Measurements from ENCODE around the gene HSPB9.
"Not testable (repeated sequence)": the region's sequence is repeated elsewhere in the genome, so short reads cannot be mapped to it uniquely, and the experiment has no call there.

The HSPB9 gene

GRCh38 chr17:42120161-42120769 is 2.3 kb upstream of the HSPB9 start:
- DNase-seq, result no peak

DNA sequence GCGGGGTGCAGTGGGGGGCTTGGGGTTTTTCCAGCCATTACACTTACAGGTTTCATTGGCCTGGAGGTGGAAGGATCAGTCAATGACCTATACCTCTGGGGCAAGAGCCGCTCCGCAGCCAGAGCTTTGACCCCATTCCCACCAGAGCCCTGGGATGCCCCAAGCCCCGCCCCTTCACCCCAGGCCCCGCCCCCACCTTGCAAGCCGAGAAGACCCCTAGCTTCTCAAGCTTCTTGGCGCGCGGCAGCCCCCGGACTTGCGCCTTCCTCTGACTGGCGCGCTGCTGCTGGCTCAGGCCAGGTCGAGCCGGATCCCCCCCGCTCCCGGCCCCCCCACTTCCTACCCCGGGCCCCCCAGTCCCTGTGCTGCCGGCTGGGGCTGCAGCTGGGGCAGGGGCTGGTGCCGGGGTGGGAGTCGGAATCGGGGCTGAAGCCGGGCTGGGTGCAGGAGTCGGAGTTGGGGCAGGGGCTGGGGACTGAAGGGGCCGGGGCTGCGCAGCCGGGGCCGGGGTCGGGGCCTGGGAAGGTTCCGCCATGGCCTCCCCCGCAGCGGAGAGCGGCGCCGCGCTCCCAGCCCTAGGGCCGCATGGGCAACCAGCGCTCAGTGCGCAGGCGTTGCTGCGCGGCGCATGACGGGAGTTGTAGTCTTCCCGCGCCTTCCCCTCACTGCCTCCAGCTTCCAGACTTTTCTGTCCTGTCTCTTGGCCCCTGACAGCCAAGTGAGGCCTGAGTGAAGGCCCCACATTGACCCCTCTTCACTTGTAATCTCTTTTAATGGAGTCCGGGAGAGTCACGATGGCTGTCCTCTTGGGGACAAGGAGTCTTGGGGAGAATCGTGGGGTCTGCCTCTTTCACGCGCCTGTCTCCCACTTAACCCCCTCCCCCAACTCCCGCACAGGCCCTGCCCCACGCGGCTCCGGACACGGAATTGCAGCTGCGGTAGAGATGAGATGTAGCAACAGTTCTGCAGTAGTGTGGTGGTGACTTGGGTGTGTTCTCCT is 1.5 kb upstream of the HSPB9 start, which contains the start of gene KAT2A:
Gene KAT2A, minus strand, starts transcription at position 598 of the 1,000 bp plus-strand sequence. Its CDS starts 63 bp downstream, at position 535.
- DNase-seq, result peak; percentile 67

DNA sequence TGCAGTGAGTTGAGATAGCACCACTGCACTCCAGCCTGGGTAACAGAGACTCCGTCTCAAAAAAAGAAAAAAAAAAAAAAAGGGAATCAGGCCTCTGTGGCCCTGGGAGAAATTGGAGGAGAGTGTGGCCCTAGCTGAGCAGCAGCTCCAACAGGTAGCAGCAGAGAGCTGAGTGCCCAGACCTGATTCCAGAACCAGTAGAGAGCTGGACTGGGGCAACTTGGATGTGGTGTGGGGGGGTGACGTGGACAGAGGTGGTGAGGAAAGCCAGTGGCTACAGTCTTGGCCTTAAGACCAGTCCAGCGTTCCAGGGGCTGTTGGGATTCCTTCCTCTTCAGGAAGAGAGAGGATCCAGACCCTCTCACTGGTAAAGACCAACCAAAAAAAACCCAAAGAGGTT is 1.7 kb downstream of the HSPB9 start:
- DNase-seq, result no peak

DNA sequence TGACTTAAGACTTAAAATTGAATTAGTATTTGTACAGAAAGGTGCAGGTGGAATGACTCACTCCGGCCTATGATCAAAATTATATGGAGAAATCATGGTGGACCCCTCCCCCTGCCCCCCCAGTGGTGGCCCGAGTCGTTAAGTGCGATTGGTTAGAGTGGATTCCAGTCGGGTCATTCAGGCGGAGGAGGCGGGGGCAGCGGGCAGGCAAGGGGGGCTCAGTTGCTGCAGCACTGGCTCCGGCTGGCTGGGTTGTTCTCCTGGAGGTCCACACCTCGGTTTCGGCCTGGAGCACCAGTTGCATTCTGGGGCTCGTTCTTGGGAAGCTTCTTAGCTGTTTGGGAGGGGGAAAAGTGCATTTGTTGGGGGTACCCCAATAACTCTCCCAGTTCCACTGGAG is 3.0 kb downstream of the HSPB9 start:
- DNase-seq, result no peak

DNA sequence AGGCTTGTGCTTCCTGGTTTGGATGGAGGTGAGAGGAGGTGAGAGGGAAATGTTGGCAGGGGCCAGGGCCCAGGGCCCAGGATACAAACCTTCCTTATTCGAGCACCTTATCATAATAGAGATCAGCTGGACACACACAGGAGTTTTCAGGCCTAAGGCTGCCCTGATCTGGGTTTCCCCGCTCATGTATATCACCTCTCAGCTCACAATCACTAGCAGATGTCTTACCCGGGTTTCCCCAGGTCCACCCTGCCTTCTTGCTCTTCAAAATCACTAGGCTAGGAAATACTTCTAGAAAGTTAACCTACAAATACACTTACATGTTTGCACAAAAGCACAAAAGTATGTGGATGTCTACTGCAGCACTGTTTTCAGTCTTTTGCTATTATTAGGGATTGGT is 4.2 kb downstream of the HSPB9 start:
- no peak for DNase-seq

DNA sequence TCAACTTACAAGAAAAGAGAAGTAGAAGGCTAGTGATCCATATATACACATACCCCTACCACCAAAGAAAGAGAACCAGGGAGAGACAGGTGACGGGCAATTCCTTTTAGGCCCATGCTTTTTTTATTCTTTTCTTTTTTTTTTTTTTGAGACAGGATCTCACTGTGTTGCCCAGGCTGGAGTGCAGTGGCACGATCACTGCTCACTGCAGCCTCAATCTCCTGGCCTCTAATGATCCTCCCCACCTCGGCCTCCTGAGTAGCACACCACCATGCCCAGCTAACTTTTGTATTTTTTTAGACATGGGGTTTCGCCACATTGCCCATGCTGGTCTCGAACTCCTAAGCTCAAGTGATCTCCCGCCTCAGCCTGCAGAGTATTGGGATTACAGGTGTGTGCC is 4.8 kb downstream of the HSPB9 start:
- no peak for DNase-seq

- no peak for DNase-seq
Observed at GRCh38 chr17:42129109-42129837, 6.7 kb downstream of the HSPB9 start.

- DNase-seq, result no peak
Observed at GRCh38 chr17:42130310-42130936, 7.8 kb downstream of the HSPB9 start.

GRCh38 chr17:42131232-42131631 is 8.6 kb downstream of the HSPB9 start:
- no peak for DNase-seq

GRCh38 chr17:42131981-42132432 is 9.4 kb downstream of the HSPB9 start:
- DNase-seq, result no peak

DNA sequence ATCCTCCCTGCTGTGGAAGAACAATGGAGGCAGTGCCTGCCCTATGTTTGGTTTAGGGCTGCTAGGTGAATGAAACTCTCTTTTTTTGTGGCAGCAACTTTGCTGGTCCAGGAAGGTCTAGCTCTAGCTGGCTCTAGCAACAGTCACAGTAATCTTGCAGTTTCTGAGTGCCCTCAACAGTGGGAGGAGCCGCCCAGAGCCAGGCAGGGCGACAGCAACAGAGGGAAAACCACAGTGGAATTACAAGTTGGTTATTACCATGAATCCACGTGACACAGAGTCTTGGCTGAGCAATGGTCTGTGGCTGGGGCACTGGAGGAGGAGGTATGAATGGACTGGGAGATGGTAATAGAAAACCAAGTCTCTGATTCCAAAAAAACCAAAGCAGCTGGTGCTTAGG is 10.3 kb downstream of the HSPB9 start:
- DNase-seq, result peak; percentile 13

GRCh38 chr17:42133461-42134041 is 10.9 kb downstream of the HSPB9 start:
- DNase-seq, result peak; percentile 53

DNA sequence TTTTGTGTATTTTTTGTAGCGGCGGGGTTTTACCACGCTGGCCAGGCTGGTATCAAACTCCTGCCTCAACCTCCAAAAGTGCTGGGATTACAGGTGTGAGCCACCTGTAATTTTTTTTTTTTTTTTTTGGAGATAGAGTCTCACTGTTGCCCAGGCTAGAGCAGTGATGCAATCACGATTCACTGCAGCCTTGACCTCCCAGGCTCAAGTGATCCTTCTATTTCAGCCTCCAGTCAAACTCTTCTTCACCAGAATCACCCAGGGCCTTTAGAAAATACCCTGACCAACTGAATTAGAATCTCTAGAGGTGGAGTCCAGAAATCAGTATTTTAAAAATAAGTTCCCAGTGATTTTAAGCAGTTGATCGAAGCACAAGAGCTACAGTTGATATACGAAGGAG is 12.5 kb downstream of the HSPB9 start:
- DNase-seq, result no peak

- peak; percentile 22 for DNase-seq
Observed at GRCh38 chr17:42135664-42136653, 13.4 kb downstream of the HSPB9 start.

DNA sequence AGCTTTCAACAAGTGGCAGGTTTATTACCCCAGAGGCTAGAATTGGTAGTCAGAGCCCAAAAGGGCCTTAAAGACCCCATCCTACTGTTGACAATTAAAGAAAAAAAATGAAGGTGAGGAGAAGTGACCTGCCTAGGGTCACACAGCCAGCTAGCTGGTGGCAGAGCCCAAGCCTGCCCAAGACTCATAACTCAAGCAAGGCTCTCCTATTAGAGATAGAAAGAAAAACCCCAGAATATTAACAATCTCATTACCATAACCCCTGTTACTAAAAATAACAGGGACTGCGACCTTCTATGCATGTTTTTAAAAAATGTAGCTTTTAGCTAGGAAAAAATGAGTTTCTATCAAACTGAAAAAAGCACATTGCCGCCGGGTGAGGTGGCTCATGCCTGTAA is 14.0 kb downstream of the HSPB9 start:
- no peak for DNase-seq

- no peak for DNase-seq
Observed at GRCh38 chr17:42138749-42139492, 16.3 kb downstream of the HSPB9 start.

DNA sequence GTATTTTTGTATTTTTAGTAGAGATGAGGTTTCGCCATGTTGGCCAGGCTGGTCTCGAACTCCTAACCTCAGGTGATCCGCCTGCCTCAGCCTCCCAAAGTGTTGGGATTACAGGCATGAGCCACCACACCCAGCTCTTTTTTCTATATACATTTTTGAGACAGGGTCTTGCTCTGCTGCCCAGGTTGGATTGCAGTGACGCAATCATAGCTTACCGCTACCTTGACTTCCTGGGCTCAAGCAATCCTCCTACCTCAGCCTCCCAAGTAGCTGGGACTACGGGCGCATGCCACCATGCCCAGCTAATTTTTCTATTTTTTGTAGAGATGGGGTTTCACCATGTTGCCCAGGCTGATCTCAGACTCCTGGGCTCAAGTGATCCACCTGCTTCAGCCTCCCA is 18.1 kb downstream of the HSPB9 start:
- not testable (repeated sequence) for DNase-seq

- no peak for DNase-seq
Observed at GRCh38 chr17:42141382-42141781, 18.8 kb downstream of the HSPB9 start.

GRCh38 chr17:42142371-42142896 is 19.8 kb downstream of the HSPB9 start:
- DNase-seq, result no peak

DNA sequence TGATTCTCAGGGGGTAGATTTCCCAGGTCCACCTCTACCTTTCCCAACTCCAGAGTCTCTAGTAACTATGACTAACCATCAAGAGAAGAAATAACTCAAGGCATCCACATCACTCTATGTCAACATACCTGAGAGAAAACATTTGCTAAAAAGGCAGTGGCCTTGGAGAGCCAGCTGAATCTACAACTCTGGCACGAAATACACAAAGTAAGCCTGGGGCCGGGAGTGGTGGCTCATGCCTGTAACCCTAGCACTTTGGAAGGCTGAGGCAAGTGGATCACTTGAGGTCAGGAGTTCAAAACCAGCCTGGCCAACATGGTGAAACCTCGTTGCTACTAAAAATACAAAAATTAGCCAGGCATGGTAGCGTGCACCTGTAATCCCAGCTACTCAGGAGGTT is 20.5 kb downstream of the HSPB9 start:
- DNase-seq, result not testable (repeated sequence)
